ENCODE results near the gene FBXW12. TPM values are rescaled to one million over a fixed set of nuclear protein-coding genes. Genes with fewer than 3 reads are reported as not detected.

FBXW12 gene
- total and polyA plus RNA-seq, 2 donors (not counting 1 experiment from before 2014, with no cell fraction given): not detected

GRCh38 chr3:48420561-48420960, 48.5 kb downstream of the FBXW12 start:
- Histone ChIP-seq H3K79me2 (ENCODE audit: control insufficient read depth, insufficient read depth, low read length) (no peaks in the 10 kb centered on the region), H2AFZ (ENCODE audit: insufficient read depth, low read depth, low read length, poor library complexity, severe bottlenecking) (no peak overlapping the region), H3K4me1 (ENCODE audit: control insufficient read depth in 2 of 2, insufficient read depth in 2 of 2, low read length in 2 of 2) (no peaks in the 10 kb centered on the region), H3K9ac (ENCODE audit: low read length) (no peak overlapping the region), H4K20me1 (ENCODE audit: control insufficient read depth, insufficient read depth, low read length, poor library complexity, severe bottlenecking) (no peaks in the 10 kb centered on the region), H3K4me2 (replicated peaks; ENCODE audit: low read depth, low read length, poor library complexity, severe bottlenecking) (no peak overlapping the region), H3K27me3 (replicated peaks in 1 of 4; ENCODE audit: control extremely low read depth in 1 of 4, control insufficient read depth in 3 of 4, insufficient read depth in 4 of 4, low read length in 3 of 4) (no peaks in the 10 kb centered on the region), H3K4me3 (ENCODE audit: control extremely low read depth in 1 of 5, extremely low read depth in 1 of 5, insufficient read depth in 1 of 5, low read depth in 2 of 5, low read length in 4 of 5) (no peak overlapping the region), H3K9me3 (ENCODE audit: control extremely low read depth in 1 of 3, control insufficient read depth in 2 of 3, insufficient read depth in 1 of 3, low read length in 2 of 3) (no peaks in the 10 kb centered on the region), H3K27ac (ENCODE audit: low read length in 2 of 2) (no peak overlapping the region), H3K36me3 (replicated peaks in 1 of 2; ENCODE audit: control extremely low read depth in 1 of 2, control insufficient read depth in 1 of 2, extremely low read depth in 1 of 2, insufficient read depth in 2 of 2, low read length in 1 of 2) (no peaks in the 10 kb centered on the region)
- Mint-ChIP-seq H3K9me3 (ENCODE audit: insufficient read depth) (no peaks in the 10 kb centered on the region), H3K4me1 (no peaks in the 10 kb centered on the region), H3K27ac (no peak overlapping the region), H3K4me3 (no peak overlapping the region), H3K27me3 (no peaks in the 10 kb centered on the region)
- WGBS (ENCODE audit: insufficient coverage): 92% methylated on average over 14 of the region's 14 CpGs
- no peak for DNase-seq
- no peak for ATAC-seq (ENCODE audit: low read depth)
- intact Hi-C loops (cut with micrococcal nuclease): no loop called here
- TF ChIP-seq CTCF (IDR thresholded peaks at IDR 0.05) (no peak), EZH2 (IDR thresholded peaks at IDR 0.05; ENCODE audit: borderline replicate concordance, insufficient read depth, low read depth, low read length, poor library complexity, severe bottlenecking) (no peak)
- CTCF ChIA-PET: interaction anchor here (1.2 to 1.4 kb wide), 2 partner anchors 16 to 20 kb away, joined by 3 to 4 read pairs; no protein-coding TSS in a partner anchor
- POLR2A ChIA-PET: no interaction called here

- H3K4me3 Mint-ChIP-seq: no peak overlapping the region
- no peak overlapping the region for H3K4me3 ChIP-seq (ENCODE audit: control extremely low read depth in 1 of 5, extremely low read depth in 1 of 5, insufficient read depth in 1 of 5, low read depth in 2 of 5, low read length in 4 of 5)
- H3K4me1 ChIP-seq (ENCODE audit: control insufficient read depth in 2 of 2, insufficient read depth in 2 of 2, low read length in 2 of 2): no peaks in the 10 kb centered on the region
- ChIA-PET POLR2A (no interaction called here), CTCF (interaction anchor here (0.5 to 2.3 kb wide), 5 partner anchors 11 to 497 kb away, joined by 3 to 16 read pairs (median 4); no protein-coding TSS in a partner anchor)
- H3K79me2 ChIP-seq (ENCODE audit: control insufficient read depth, insufficient read depth, low read length): no peaks in the 10 kb centered on the region
- H3K4me2 ChIP-seq (replicated peaks; ENCODE audit: low read depth, low read length, poor library complexity, severe bottlenecking): no peak overlapping the region
- no peak overlapping the region for H3K27ac ChIP-seq (ENCODE audit: low read length in 2 of 2)
- no peak overlapping the region for H2AFZ ChIP-seq (ENCODE audit: insufficient read depth, low read depth, low read length, poor library complexity, severe bottlenecking)
- intact Hi-C loops (cut with micrococcal nuclease): no loop called here
- H3K9ac ChIP-seq (ENCODE audit: low read length): no peak overlapping the region
- H3K4me1 Mint-ChIP-seq: no peaks in the 10 kb centered on the region
- no peaks in the 10 kb centered on the region for H3K36me3 ChIP-seq (replicated peaks in 1 of 2; ENCODE audit: control extremely low read depth in 1 of 2, control insufficient read depth in 1 of 2, extremely low read depth in 1 of 2, insufficient read depth in 2 of 2, low read length in 1 of 2)
- H3K27me3 ChIP-seq (replicated peaks in 1 of 4; ENCODE audit: control extremely low read depth in 1 of 4, control insufficient read depth in 3 of 4, insufficient read depth in 4 of 4, low read length in 3 of 4): no peaks in the 10 kb centered on the region
- H3K9me3 ChIP-seq (ENCODE audit: control extremely low read depth in 1 of 3, control insufficient read depth in 2 of 3, insufficient read depth in 1 of 3, low read length in 2 of 3): no peaks in the 10 kb centered on the region
- TF ChIP-seq EZH2 (IDR thresholded peaks at IDR 0.05; ENCODE audit: borderline replicate concordance, insufficient read depth, low read depth, low read length, poor library complexity, severe bottlenecking): no peak
- no peak for TF ChIP-seq CTCF (IDR thresholded peaks at IDR 0.05)
- H3K27me3 Mint-ChIP-seq: peaks cover 4% of the 10 kb centered on the region
- WGBS (ENCODE audit: insufficient coverage): 95% methylated on average over 2 of the region's 3 CpGs
- H3K9me3 Mint-ChIP-seq (ENCODE audit: insufficient read depth): no peaks in the 10 kb centered on the region
- DNase-seq (no peak), ATAC-seq (ENCODE audit: low read depth) (no peak)
- H4K20me1 ChIP-seq (ENCODE audit: control insufficient read depth, insufficient read depth, low read length, poor library complexity, severe bottlenecking): no peaks in the 10 kb centered on the region
- no peak overlapping the region for H3K27ac Mint-ChIP-seq
Observed at GRCh38 chr3:48422272-48422671, 50.3 kb downstream of the FBXW12 start.

Data from B cell (primary cell).